22Rv1 (cell line): Measurements from ENCODE around the gene SMYD3.

Experiments
- H3K27ac ChIP-seq: fragments of 450-650 bp; 2 replicates; pipeline ENCODE4 v1.5.1; 2017
- CTCF ChIP-seq: fragments of 450-650 bp; IDR thresholded peaks from 2 replicates; pipeline ENCODE4 v1.5.1; 2017; ENCODE audit warnings: mild to moderate bottlenecking
- ZFX ChIP-seq: fragments of 450-650 bp; IDR thresholded peaks from 2 replicates; pipeline ENCODE4 v1.6.1; 2017; ENCODE audit warnings: antibody characterized with exemption, borderline replicate concordance

SMYD3 gene

GRCh38 chr1:246151796-246152434 is 355.2 kb downstream of the SMYD3 start:
- no peak overlapping the region for H3K27ac ChIP-seq
- no peak for TF ChIP-seq ZFX
- TF ChIP-seq CTCF, result no peak

GRCh38 chr1:246149543-246149942 is 357.5 kb downstream of the SMYD3 start:
- H3K27ac ChIP-seq, result no peak overlapping the region
- no peak for TF ChIP-seq ZFX
- TF ChIP-seq CTCF, result no peak

GRCh38 chr1:246147524-246148461 is 359.3 kb downstream of the SMYD3 start:
- no peak for TF ChIP-seq CTCF
- TF ChIP-seq ZFX, result no peak
- no peak overlapping the region for H3K27ac ChIP-seq

GRCh38 chr1:246146804-246147523 is 360.1 kb downstream of the SMYD3 start:
- H3K27ac ChIP-seq, result no peak overlapping the region
- TF ChIP-seq ZFX (no peak), CTCF (no peak)

- TF ChIP-seq CTCF, result no peak
- no peak for TF ChIP-seq ZFX
- H3K27ac ChIP-seq, result no peak overlapping the region
These were observed 361.2 kb downstream of the SMYD3 start for GRCh38 chr1:246145900-246146299.

GRCh38 chr1:246144931-246145330 is 362.1 kb downstream of the SMYD3 start:
- TF ChIP-seq ZFX (no peak), CTCF (no peak)
- H3K27ac ChIP-seq, result no peak overlapping the region
